ENCODE measurements around the gene NINJ2. TPM values are rescaled to one million over a fixed set of nuclear protein-coding genes. Genes with fewer than 3 reads are reported as not detected.

Gene NINJ2
- total and polyA plus RNA-seq, 10 of the 15 experiments (the other 5 are each of a cell fraction or from before 2014, with no cell fraction given) = 8.9 to 51.6 (median 21.3) TPM

DNA sequence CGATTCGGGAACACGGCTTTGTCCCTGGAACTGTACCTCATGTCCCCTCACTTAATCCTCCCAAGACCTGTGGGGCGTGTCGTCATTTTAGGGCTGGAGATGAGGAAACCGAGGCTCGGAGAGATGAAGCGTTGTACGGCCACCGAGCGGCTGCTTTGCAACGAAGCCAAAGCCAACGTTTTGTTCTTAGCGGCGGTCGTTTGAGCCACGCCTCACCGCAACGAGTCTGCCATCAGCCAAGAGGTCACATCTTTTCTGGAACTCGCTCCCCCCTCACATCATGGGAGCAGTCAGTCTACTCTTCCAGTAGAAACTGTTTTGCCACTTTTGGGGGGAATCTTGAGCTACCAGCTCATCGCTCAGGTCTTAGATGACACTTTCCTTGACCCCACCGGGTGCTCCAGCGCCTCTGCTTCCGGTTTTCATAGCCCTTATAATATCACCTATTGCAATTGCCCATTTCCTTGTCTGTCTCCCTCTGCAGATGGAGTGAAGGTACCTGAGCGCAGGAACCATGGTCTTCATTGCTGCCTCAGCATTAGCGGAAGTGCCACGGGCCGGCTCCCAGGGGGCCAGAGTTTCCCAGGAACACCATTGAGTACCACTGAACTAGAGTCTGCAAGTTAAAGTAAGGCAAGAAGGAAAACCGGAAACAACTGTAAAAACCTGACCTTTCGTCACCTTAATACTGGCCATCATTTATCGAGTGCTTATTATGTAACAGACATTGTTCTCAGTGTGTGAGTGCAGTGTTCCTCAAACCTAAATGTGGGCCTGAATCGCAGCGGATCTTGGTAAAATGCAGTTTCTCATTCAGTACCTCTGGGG is 19.6 kb downstream of the NINJ2 start:
- ChIA-PET POLR2A (interaction anchor here (0.6 to 5.9 kb wide), 5 partner anchors 20 to 460 kb away, joined by 3 to 47 read pairs (median 4); partner anchors contain the start of gene WNK1), SMC1A (ENCODE audit: uncharacterized antibody, unreplicated experiment) (interaction anchor here (0.6 to 4.0 kb wide), 9 partner anchors 11 to 173 kb away, joined by 3 to 22 read pairs (median 5); no protein-coding TSS in a partner anchor), RAD21 (ENCODE audit: unreplicated experiment) (interaction anchor here (0.8 to 6.1 kb wide), 9 partner anchors 11 to 158 kb away, joined by 3 to 49 read pairs (median 4); partner anchors contain the start of gene WNK1), CTCF (interaction anchor here (0.9 to 1.7 kb wide), 4 partner anchors 13 to 107 kb away, joined by 3 to 5 read pairs (median 4); no protein-coding TSS in a partner anchor)
- DNase-seq (ENCODE audit: low read depth, low spot score) (no peak), FAIRE-seq (no peak), ATAC-seq (peak; percentile 11)
- Histone ChIP-seq H3K4me1 (ENCODE audit: control insufficient read depth, insufficient read depth, low read length) (peaks cover 65% of the 10 kb centered on the region), H3K79me2 (ENCODE audit: control insufficient read depth, insufficient read depth, low read length) (peaks cover 23% of the 10 kb centered on the region), H3K4me2 (ENCODE audit: control insufficient read depth, insufficient read depth) (peak overlapping the region; percentile 92), H2AFZ (ENCODE audit: control insufficient read depth, low read depth, low read length) (peak overlapping the region; percentile 58), H3K9me3 (replicated peaks; ENCODE audit: control insufficient read depth, insufficient read depth, low read length) (no peaks in the 10 kb centered on the region), H3K27ac (ENCODE audit: control insufficient read depth, insufficient read depth) (peak overlapping the region; percentile 86), H3K4me3 (peak overlapping the region; percentile 82), H3K9ac (ENCODE audit: control insufficient read depth, insufficient read depth, low read length) (peak overlapping the region; percentile 89), H3K27me3 (replicated peaks in 1 of 2; ENCODE audit: control insufficient read depth in 2 of 2, insufficient read depth in 2 of 2, low read length in 1 of 2) (no peaks in the 10 kb centered on the region), H3K36me3 (ENCODE audit: control insufficient read depth in 2 of 2, insufficient read depth in 2 of 2, low read length in 1 of 2) (peaks cover 0 to 8% of the 10 kb centered on the region in 2 experiments; a peak in 1 of 4 replicates), H4K20me1 (ENCODE audit: control insufficient read depth, insufficient read depth) (no peaks in the 10 kb centered on the region)
- TSS peak; percentile 55 for BruUV-seq (replicated peaks)
- intact Hi-C loops (cut with micrococcal nuclease; ENCODE audit: unreplicated experiment) = no loop called here
- in situ Hi-C loops (cut with MboI) = no loop called here
- WGBS (ENCODE audit: insufficient coverage, insufficient replicate concordance, low lambda C conversion rate, missing lambda C conversion rate) = 3% methylated on average over 33 of the region's 33 CpGs
- peak; percentile 68 for TF ChIP-seq MEF2B (IDR thresholded peaks at IDR 0.05; ENCODE audit: partially characterized antibody, poor library complexity, severe bottlenecking)
- peak; percentile 51 for TF ChIP-seq RUNX3 (IDR thresholded peaks at IDR 0.05; ENCODE audit: low read length)
- TF ChIP-seq POLR2AphosphoS5 (IDR thresholded peaks at IDR 0.05; ENCODE audit: low read length) = peak; percentile 39; the same call in 1 of the 2 replicates
- peak; percentile 52; the same call in 1 of the 2 replicates for TF ChIP-seq MTA3 (IDR thresholded peaks at IDR 0.05; ENCODE audit: borderline replicate concordance, low read length)
- peak; percentile 3; the same call in 1 of the 2 replicates for TF ChIP-seq GATAD2B (conservative IDR thresholded peaks at IDR 0.05; ENCODE audit: low read depth)
- TF ChIP-seq TBL1XR1 (IDR thresholded peaks at IDR 0.05; ENCODE audit: low read depth, low read length) = 0 out of 2 replicates have a peak, but pooled peaks have one; percentile 12
- TF ChIP-seq PML (IDR thresholded peaks at IDR 0.05; ENCODE audit: low read length) = peak; percentile 53; the same call in 1 of the 2 replicates
- no peak for TF ChIP-seq EGR1 (IDR thresholded peaks at IDR 0.05; ENCODE audit: borderline replicate concordance in 1 of 2, low read depth in 2 of 2, low read length in 2 of 2)
- TF ChIP-seq, protein P1, sequence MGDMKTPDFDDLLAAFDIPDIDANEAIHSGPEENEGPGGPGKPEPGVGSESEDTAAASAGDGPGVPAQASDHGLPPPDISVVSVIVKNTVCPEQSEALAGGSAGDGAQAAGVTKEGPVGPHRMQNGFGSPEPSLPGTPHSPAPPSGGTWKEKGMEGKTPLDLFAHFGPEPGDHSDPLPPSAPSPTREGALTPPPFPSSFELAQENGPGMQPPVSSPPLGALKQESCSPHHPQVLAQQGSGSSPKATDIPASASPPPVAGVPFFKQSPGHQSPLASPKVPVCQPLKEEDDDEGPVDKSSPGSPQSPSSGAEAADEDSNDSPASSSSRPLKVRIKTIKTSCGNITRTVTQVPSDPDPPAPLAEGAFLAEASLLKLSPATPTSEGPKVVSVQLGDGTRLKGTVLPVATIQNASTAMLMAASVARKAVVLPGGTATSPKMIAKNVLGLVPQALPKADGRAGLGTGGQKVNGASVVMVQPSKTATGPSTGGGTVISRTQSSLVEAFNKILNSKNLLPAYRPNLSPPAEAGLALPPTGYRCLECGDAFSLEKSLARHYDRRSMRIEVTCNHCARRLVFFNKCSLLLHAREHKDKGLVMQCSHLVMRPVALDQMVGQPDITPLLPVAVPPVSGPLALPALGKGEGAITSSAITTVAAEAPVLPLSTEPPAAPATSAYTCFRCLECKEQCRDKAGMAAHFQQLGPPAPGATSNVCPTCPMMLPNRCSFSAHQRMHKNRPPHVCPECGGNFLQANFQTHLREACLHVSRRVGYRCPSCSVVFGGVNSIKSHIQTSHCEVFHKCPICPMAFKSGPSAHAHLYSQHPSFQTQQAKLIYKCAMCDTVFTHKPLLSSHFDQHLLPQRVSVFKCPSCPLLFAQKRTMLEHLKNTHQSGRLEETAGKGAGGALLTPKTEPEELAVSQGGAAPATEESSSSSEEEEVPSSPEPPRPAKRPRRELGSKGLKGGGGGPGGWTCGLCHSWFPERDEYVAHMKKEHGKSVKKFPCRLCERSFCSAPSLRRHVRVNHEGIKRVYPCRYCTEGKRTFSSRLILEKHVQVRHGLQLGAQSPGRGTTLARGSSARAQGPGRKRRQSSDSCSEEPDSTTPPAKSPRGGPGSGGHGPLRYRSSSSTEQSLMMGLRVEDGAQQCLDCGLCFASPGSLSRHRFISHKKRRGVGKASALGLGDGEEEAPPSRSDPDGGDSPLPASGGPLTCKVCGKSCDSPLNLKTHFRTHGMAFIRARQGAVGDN (IDR thresholded peaks at IDR 0.05) = 0 out of 2 replicates have a peak, but pooled peaks have one; percentile 17
- peak; percentile 52; the same call in 1 of the 2 replicates for TF ChIP-seq SPI1 (IDR thresholded peaks at IDR 0.05; ENCODE audit: borderline replicate concordance, insufficient read depth, low read depth, low read length)
- TF ChIP-seq YY1 (IDR thresholded peaks at IDR 0.05; ENCODE audit: low read depth, low read length) = 0 out of 2 replicates have a peak, but pooled peaks have one; percentile 5
- TF ChIP-seq, protein P2, sequence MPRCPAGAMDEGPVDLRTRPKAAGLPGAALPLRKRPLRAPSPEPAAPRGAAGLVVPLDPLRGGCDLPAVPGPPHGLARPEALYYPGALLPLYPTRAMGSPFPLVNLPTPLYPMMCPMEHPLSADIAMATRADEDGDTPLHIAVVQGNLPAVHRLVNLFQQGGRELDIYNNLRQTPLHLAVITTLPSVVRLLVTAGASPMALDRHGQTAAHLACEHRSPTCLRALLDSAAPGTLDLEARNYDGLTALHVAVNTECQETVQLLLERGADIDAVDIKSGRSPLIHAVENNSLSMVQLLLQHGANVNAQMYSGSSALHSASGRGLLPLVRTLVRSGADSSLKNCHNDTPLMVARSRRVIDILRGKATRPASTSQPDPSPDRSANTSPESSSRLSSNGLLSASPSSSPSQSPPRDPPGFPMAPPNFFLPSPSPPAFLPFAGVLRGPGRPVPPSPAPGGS (IDR thresholded peaks at IDR 0.05; ENCODE audit: borderline replicate concordance, insufficient read depth, low read depth, low read length, poor library complexity, severe bottlenecking) = no peak
- TF ChIP-seq NBN (IDR thresholded peaks at IDR 0.05) = peak; percentile 50; the same call in 1 of the 2 replicates
- TF ChIP-seq MTA2 (IDR thresholded peaks at IDR 0.05; ENCODE audit: low read depth) = 0 out of 2 replicates have a peak, but pooled peaks have one; percentile 8
- no peak for TF ChIP-seq BRCA1 (IDR thresholded peaks at IDR 0.05; ENCODE audit: low read depth, low read length)

Data from GM12878 (cell line).